Upper lobe of right lung (tissue), 1 donor: Measurements from ENCODE around the gene RPL9. TPM values are rescaled to one million over a fixed set of nuclear protein-coding genes. Genes with fewer than 3 reads are reported as not detected.
"Not testable (repeated sequence)": the region's sequence is repeated elsewhere in the genome, so short reads cannot be mapped to it uniquely, and the experiment has no call there.

ENCODE experiments used
- ATAC-seq: fragments of 200-7000 bp; cut with Tn5 transposase; one replicate; pipeline ENCODE4 v1.9.1; 2020; ENCODE audit warnings: mild to moderate bottlenecking, moderate library complexity
- DNase-seq: peaks from one replicate; pipeline ENCODE4 v3.0.0-alpha.2; 2020
- H3K27ac ChIP-seq: fragments of 200-600 bp; one replicate; pipeline ENCODE4 v1.8.0; 2022
- H3K27me3 ChIP-seq: fragments of 200-600 bp; one replicate; pipeline ENCODE4 v1.8.0; 2022; ENCODE audit warnings: mild to moderate bottlenecking
- H3K36me3 ChIP-seq: fragments of 200-600 bp; one replicate; pipeline ENCODE4 v1.8.0; 2022
- H3K4me1 ChIP-seq: fragments of 200-600 bp; one replicate; pipeline ENCODE4 v1.8.0; 2022
- H3K4me3 ChIP-seq: fragments of 200-600 bp; one replicate; pipeline ENCODE4 v1.8.0; 2022; ENCODE audit warnings: mild to moderate bottlenecking
- H3K9me3 ChIP-seq: fragments of 200-600 bp; one replicate; pipeline ENCODE4 v1.8.0; 2022
- CTCF ChIP-seq: fragments of 200-600 bp; IDR thresholded peaks from one replicate; pipeline ENCODE4 v1.8.0; 2022; ENCODE audit warnings: antibody characterized with exemption
- intact Hi-C: fragments of 100-400 bp; cut with DNase I; formaldehyde crosslinking; loops from one replicate; pipeline ENCODE4 v1.11.0; 2022
- long read RNA-seq: library from polyadenylated mRNA; unstranded; transcript quantifications from one replicate; pipeline ENCODE4 v2.0.0, GENCODE V29; 2021
- total RNA-seq: library from RNA; stranded (reverse); fragmentation: NEBNext Ultra II Directional; extraction: Animal tissue kit (Norgen Biotek cat#: 25700); gene quantifications from one replicate; pipeline ENCODE4 v1.2.1, GENCODE V29; 2021
- donor health status: DM: no; HTN: yes; CAD: no; lungs with severe emphysema.

Gene RPL9
- total RNA-seq, result 1,204 TPM
- long read RNA-seq, transcript RPL9-214 (8 exons, 2,354 nt), result major isoform, 35 of 48 reads
- long read RNA-seq, transcript RPL9-203 (7 exons, 1,127 nt), result minor isoform, 5 of 48 reads
- long read RNA-seq, partial matches to known transcripts, result 0 of 48 reads
- long read RNA-seq, other reads (novel, unspliced or antisense), result 8 of 48 reads

GRCh38 chr4:39458505-39459300, at the start of gene RPL9, which contains the start of gene LIAS:
TSS of gene RPL9 (minus strand) at chr4:39458922. CDS start at chr4:39458439, 483 bp downstream.
TSS of gene LIAS (plus strand) at chr4:39459056. CDS start at chr4:39459118, 62 bp downstream.
- H3K36me3 ChIP-seq, result peaks cover 63% of the 10 kb centered on the region

GRCh38 chr4:39505581-39505980, 46.9 kb upstream of the RPL9 start:
- no peak overlapping the region for H3K27ac ChIP-seq
- no peak for TF ChIP-seq CTCF
- no peaks in the 10 kb centered on the region for H3K9me3 ChIP-seq
- intact Hi-C loops, result no loop called here
- no peak overlapping the region for H3K4me3 ChIP-seq
- peaks cover 100% of the 10 kb centered on the region for H3K36me3 ChIP-seq
- H3K27me3 ChIP-seq, result no peaks in the 10 kb centered on the region
- no peak for ATAC-seq
- H3K4me1 ChIP-seq, result no peaks in the 10 kb centered on the region
- DNase-seq, result no peak

More at GRCh38 chr4:39458505-39459300, at the start of gene RPL9, which contains the start of gene LIAS:
- DNase-seq, result peak; percentile 96
- no peak for TF ChIP-seq CTCF
- Histone ChIP-seq H3K27ac (peak within 1 kb of the TSS; percentile 97), H3K27me3 (no peaks in the 10 kb centered on the region), H3K4me1 (peaks cover 16% of the 10 kb centered on the region), H3K4me3 (peak within 1 kb of the TSS; percentile 81), H3K9me3 (no peaks in the 10 kb centered on the region)
- ATAC-seq, result peak; percentile 97
- intact Hi-C loops, result no loop called here

- H3K4me1 ChIP-seq, result no peaks in the 10 kb centered on the region
- no peak for ATAC-seq
- H3K27me3 ChIP-seq, result no peaks in the 10 kb centered on the region
- no peak overlapping the region for H3K27ac ChIP-seq
- H3K9me3 ChIP-seq, result no peaks in the 10 kb centered on the region
- DNase-seq, result no peak
- peaks cover 99% of the 10 kb centered on the region for H3K36me3 ChIP-seq
- TF ChIP-seq CTCF, result no peak
- intact Hi-C loops, result no loop called here
- H3K4me3 ChIP-seq, result no peak overlapping the region
Observed at GRCh38 chr4:39504538-39504937, 45.8 kb upstream of the RPL9 start.

- intact Hi-C loops, H3K4me1 ChIP-seq, H3K4me3 ChIP-seq, H3K27ac ChIP-seq, ATAC-seq, DNase-seq, H3K9me3 ChIP-seq, H3K27me3 ChIP-seq: not testable (repeated sequence)
- peaks cover 95% of the 10 kb centered on the region for H3K36me3 ChIP-seq
Observed at GRCh38 chr4:39502664-39503035, 43.9 kb upstream of the RPL9 start.

GRCh38 chr4:39502019-39502663, 43.4 kb upstream of the RPL9 start:
- H3K36me3 ChIP-seq, result peaks cover 90% of the 10 kb centered on the region
- no peak overlapping the region for H3K27ac ChIP-seq
- intact Hi-C loops, result no loop called here
- H3K4me1 ChIP-seq, result no peaks in the 10 kb centered on the region
- ATAC-seq, result no peak
- H3K9me3 ChIP-seq, result no peaks in the 10 kb centered on the region
- TF ChIP-seq CTCF, result no peak
- no peak for DNase-seq
- H3K27me3 ChIP-seq, result no peaks in the 10 kb centered on the region
- H3K4me3 ChIP-seq, result no peak overlapping the region

GRCh38 chr4:39498727-39499020, 40.0 kb upstream of the RPL9 start:
- Histone ChIP-seq H3K4me3 (no peak overlapping the region), H3K36me3 (peaks cover 56% of the 10 kb centered on the region), H3K27ac (no peak overlapping the region), H3K9me3 (no peaks in the 10 kb centered on the region), H3K27me3 (no peaks in the 10 kb centered on the region), H3K4me1 (no peaks in the 10 kb centered on the region)
- intact Hi-C loops, result no loop called here
- ATAC-seq (no peak), DNase-seq (no peak)
- TF ChIP-seq CTCF, result no peak
